IPS DF 6.9 (cell line): ENCODE results near the gene PTPN23.

Experiments used
- DNase-seq: peaks from one replicate; pipeline ENCODE4 v3.0.0-alpha.2; 2013; ENCODE audit warnings: low read depth, low spot score
- H3K27ac ChIP-seq: one replicate; pipeline ENCODE4 v1.5.1; 2013; ENCODE audit warnings: low read length, control low read depth
- H3K27me3 ChIP-seq: 2 replicates; pipeline ENCODE4 v1.6.1; 2013; ENCODE audit warnings: mild to moderate bottlenecking, low read length; ENCODE audit not compliant: control insufficient read depth, insufficient read depth
- H3K36me3 ChIP-seq: 2 replicates; pipeline ENCODE4 v1.6.1; 2013; ENCODE audit warnings: low read length; ENCODE audit not compliant: control insufficient read depth, insufficient read depth
- H3K4me1 ChIP-seq: 2 replicates; pipeline ENCODE4 v1.6.1; 2013; ENCODE audit warnings: low read length; ENCODE audit not compliant: control insufficient read depth, insufficient read depth
- H3K4me3 ChIP-seq: 2 replicates; pipeline ENCODE4 v1.5.1; 2013; ENCODE audit warnings: mild to moderate bottlenecking, low read length
- H3K9me3 ChIP-seq: 2 replicates; pipeline ENCODE4 v1.6.1; 2013; ENCODE audit warnings: low read length, inconsistent platforms; ENCODE audit not compliant: control insufficient read depth, insufficient read depth
- WGBS: extraction: QIAGEN DNeasy Blood & Tissue Kit; methylation state at CpG from one replicate; pipeline ENCODE4 v1.1.7; 2013; ENCODE audit warnings: mixed read lengths, missing lambda C conversion rate; ENCODE audit not compliant: insufficient read length, insufficient coverage; 5-methylcytosine and 5-hydroxymethylcytosine counted together

PTPN23 gene

DNA sequence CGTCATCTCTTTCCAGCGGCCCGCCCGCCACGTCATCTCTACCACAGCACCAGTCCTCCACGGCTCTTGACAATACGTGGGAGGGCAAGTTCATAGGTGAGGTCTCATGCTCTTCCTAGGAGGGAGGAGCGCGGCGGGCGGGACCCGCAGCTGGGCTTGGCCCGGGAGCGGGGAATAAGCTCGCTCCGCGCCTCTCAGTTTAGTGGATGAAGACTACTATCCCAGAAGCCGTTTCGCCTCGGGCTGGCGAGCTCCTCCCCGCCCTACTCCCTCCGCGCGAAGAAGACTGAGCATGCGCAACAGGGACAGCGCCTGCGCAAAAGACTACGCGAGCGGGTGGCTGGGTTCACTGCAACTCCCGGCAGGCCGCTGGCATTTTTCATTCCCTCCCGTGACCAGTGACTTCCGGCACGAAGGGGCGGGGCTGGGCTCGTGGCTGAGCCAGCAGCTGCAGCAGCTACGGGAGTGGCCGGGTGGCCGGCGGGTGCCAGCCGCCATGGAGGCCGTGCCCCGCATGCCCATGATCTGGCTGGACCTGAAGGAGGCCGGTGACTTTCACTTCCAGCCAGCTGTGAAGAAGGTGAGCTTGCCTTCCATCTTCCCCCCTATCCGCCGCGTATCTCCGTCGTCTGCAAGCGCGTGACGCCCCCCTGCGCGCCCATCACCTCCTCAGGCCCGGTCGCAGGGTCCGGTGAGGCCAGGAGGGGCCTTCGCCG is at the start of gene PTPN23:
Gene PTPN23 (plus strand): TSS at position 421 of the 716 bp plus-strand sequence. CDS start 76 bp downstream, at position 497.
- Histone ChIP-seq H3K9me3 (no peaks in the 10 kb centered on the region), H3K27me3 (no peaks in the 10 kb centered on the region), H3K36me3 (no peaks in the 10 kb centered on the region), H3K4me1 (no peaks in the 10 kb centered on the region), H3K27ac (no peak within 1 kb of the TSS), H3K4me3 (peak within 1 kb of the TSS; percentile 68; the same call in 1 of the 2 replicates)
- DNase-seq: peak; percentile 96
- WGBS: no CpG with 5 or more reads among the region's 61 CpGs

DNA sequence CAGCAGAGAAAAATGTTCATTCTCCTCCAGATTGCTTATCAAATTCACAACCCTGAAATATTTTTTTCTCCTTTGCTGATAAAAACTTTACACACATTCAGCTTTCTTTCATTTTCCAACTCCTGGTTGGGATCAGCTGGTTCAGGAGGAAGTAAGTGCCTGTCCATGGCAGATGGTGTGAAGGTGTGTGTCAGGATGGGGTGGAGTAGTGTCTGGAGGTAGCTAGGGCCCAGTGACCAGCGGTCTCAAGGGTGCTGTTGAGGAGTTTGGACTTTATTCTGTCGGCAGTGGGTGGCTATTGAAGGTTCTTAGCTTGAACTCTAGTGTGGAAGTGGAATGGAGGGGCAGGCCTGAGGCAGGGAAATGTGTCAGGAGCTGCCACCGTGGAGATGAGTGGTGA is 46.9 kb upstream of the PTPN23 start:
- DNase-seq: no peak
- H3K36me3 ChIP-seq: peaks cover 25% of the 10 kb centered on the region
- no peaks in the 10 kb centered on the region for H3K4me1 ChIP-seq
- H3K27me3 ChIP-seq: no peaks in the 10 kb centered on the region
- no peaks in the 10 kb centered on the region for H3K9me3 ChIP-seq
- no peak overlapping the region for H3K4me3 ChIP-seq
- no CpG with 5 or more reads among the region's 3 CpGs for WGBS
- no peak overlapping the region for H3K27ac ChIP-seq

DNA sequence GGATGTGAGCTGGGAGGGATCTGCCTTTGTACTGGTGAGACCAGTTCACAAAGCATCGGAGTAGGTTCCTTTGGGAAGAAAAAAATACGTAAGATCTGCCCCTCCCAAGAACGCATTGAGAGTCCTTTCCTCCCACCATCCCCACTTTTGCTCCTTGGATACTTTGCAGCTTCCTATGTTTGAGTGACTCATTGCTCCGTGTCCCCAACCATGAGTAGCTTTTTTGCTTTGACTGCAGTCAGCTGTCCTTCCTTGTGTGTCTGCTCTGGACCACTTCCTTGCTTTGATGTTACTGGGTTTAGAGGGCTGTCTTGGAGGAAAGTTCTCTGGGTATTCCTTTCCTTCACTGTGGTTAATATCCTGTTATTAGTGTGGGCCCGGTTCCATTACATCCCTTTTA is 43.2 kb upstream of the PTPN23 start:
- Histone ChIP-seq H3K4me1 (no peaks in the 10 kb centered on the region), H3K27me3 (no peaks in the 10 kb centered on the region), H3K4me3 (no peak overlapping the region), H3K9me3 (no peaks in the 10 kb centered on the region), H3K27ac (no peak overlapping the region), H3K36me3 (peaks cover 18% of the 10 kb centered on the region)
- no CpG with 5 or more reads among the region's 5 CpGs for WGBS
- DNase-seq: no peak

DNA sequence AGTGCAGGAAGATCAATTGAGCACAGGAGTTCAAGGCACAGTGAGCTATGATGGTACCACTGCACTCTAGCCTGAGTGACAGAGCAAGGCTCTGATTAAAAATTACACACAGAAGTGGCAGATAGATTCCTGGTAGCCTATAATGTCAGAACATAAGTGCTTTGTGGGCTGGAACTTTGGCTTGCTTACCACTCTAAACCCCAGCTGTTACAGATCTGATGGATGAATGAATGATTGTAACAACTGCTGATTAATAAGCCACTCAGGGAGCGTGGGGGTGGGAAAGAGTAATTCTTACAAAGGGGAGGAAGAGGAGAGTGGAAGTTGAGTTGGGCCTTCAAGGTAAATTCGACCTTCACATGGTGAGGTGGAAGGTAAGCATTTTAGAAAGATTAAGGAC is 40.9 kb upstream of the PTPN23 start:
- Histone ChIP-seq H3K27ac (no peak overlapping the region), H3K4me1 (no peaks in the 10 kb centered on the region), H3K36me3 (peaks cover 17% of the 10 kb centered on the region), H3K4me3 (no peak overlapping the region), H3K9me3 (no peaks in the 10 kb centered on the region), H3K27me3 (no peaks in the 10 kb centered on the region)
- DNase-seq: no peak
- no CpG with 5 or more reads among the region's 2 CpGs for WGBS

GRCh38 chr3:47340866-47341265 is 40.0 kb upstream of the PTPN23 start:
- no peaks in the 10 kb centered on the region for H3K4me1 ChIP-seq

DNA sequence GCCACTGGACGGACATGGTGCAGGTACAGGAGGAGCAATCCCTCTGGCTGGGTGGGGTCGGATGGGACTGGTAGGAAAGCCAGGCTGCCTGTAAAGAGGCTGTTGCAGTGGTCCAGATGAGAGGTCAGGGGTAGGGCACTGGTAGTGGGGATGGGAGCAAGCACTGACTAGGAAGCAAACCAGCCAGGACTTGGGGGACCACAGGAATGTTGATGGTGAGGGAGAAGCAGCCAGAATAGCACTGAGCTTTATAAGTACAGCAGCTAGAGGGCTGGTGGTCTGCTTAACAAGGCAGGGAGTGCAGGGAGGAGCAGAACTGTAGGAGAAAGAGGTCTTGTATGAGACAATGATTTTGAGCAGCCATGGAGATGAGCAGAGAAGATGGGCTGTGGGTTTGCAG is 38.7 kb upstream of the PTPN23 start:
- no peak overlapping the region for H3K4me3 ChIP-seq
- no peaks in the 10 kb centered on the region for H3K9me3 ChIP-seq
- H3K36me3 ChIP-seq: peaks cover 14% of the 10 kb centered on the region
- H3K27ac ChIP-seq: no peak overlapping the region
- no peaks in the 10 kb centered on the region for H3K4me1 ChIP-seq
- no peak for DNase-seq
- no peaks in the 10 kb centered on the region for H3K27me3 ChIP-seq
- WGBS: no CpG with 5 or more reads among the region's 2 CpGs

More at GRCh38 chr3:47340866-47341265, 40.0 kb upstream of the PTPN23 start:
- Histone ChIP-seq H3K36me3 (peaks cover 19% of the 10 kb centered on the region), H3K9me3 (no peaks in the 10 kb centered on the region), H3K27me3 (no peaks in the 10 kb centered on the region), H3K4me3 (no peak overlapping the region), H3K27ac (no peak overlapping the region)
- DNase-seq: no peak
- WGBS: no CpG with 5 or more reads among the region's 2 CpGs

- H3K27me3 ChIP-seq: no peaks in the 10 kb centered on the region
- H3K4me1 ChIP-seq: no peaks in the 10 kb centered on the region
- H3K36me3 ChIP-seq: peaks cover 11% of the 10 kb centered on the region
- no peak overlapping the region for H3K4me3 ChIP-seq
- H3K9me3 ChIP-seq: no peaks in the 10 kb centered on the region
- no peak overlapping the region for H3K27ac ChIP-seq
- DNase-seq: no peak
Observed at GRCh38 chr3:47342812-47343211, 38.0 kb upstream of the PTPN23 start.

DNA sequence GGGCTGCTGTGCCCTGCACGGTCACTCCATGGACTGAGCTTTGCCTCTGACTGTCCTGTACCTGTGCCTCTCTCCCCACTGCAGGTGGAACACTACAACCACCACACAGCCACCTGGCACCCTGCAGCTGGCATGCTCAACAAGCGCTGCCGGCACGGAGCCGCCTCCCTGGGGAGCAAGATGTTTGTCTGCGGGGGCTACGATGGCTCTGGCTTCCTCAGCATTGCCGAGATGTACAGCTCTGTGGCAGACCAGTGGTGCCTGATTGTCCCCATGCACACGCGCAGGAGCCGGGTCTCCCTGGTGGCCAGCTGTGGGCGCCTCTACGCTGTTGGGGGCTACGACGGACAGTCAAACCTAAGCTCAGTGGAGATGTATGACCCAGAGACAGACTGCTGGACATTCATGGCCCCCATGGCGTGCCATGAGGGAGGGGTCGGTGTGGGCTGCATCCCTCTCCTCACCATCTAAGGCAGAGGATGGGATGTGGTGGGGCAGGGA is 37.3 kb upstream of the PTPN23 start:
- no peaks in the 10 kb centered on the region for H3K27me3 ChIP-seq
- DNase-seq: no peak
- H3K4me1 ChIP-seq: no peaks in the 10 kb centered on the region
- H3K27ac ChIP-seq: no peak overlapping the region
- peaks cover 11% of the 10 kb centered on the region for H3K36me3 ChIP-seq
- no CpG with 5 or more reads among the region's 17 CpGs for WGBS
- no peak overlapping the region for H3K4me3 ChIP-seq
- H3K9me3 ChIP-seq: no peaks in the 10 kb centered on the region

GRCh38 chr3:47344971-47345370 is 35.9 kb upstream of the PTPN23 start:
- Histone ChIP-seq H3K27ac (no peak overlapping the region), H3K9me3 (no peaks in the 10 kb centered on the region), H3K4me1 (no peaks in the 10 kb centered on the region), H3K36me3 (peaks cover 11% of the 10 kb centered on the region), H3K27me3 (no peaks in the 10 kb centered on the region), H3K4me3 (no peak overlapping the region)
- no CpG with 5 or more reads among the region's 6 CpGs for WGBS
- no peak for DNase-seq

DNA sequence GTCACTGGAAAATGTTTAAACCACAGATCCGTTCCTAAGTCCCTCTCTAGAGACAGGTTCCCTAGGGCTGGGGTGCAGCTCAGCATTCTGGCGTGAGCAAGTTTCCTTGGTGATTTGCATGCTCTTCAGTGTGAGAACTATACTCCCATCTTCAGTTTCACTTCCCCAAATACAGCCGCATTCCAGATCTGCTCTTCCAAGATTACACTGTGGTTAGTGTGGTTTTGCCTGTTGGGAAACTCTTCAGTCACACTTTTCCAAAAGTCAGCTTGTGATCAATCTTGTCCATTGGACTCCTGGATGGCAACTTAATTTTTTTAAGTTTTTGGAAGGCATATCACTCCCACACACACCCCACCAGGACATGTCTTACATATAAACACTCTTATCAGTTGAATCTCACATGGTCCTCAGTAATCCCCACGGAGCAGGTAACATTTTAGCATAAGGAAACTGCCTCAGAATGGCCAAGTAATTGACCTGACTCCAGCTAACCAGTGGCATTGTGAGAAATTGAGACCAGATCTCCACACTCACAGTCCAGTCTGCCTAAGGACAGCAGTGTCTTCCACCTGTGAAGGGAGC is 33.5 kb upstream of the PTPN23 start:
- no CpG with 5 or more reads among the region's 4 CpGs for WGBS
- DNase-seq: no peak
- H3K27me3 ChIP-seq: no peaks in the 10 kb centered on the region
- peaks cover 9% of the 10 kb centered on the region for H3K36me3 ChIP-seq
- no peaks in the 10 kb centered on the region for H3K4me1 ChIP-seq
- no peak overlapping the region for H3K27ac ChIP-seq
- H3K9me3 ChIP-seq: no peaks in the 10 kb centered on the region
- H3K4me3 ChIP-seq: no peak overlapping the region
